ENCODE data around the gene EHBP1L1. TPM values are rescaled to one million over a fixed set of nuclear protein-coding genes. Genes with fewer than 3 reads are reported as not detected.

Gene EHBP1L1
- total and polyA plus RNA-seq, 2 of the 13 experiments (the other 11 are each of a cell fraction or from before 2014, with no cell fraction given) = 8.3 to 10.6 TPM

- 0 out of 2 replicates have a peak, but pooled peaks have one; percentile 26 for TF ChIP-seq SP2 (CRISPR knock-in tag; IDR thresholded peaks at IDR 0.05)
- TF ChIP-seq ZNF331 (CRISPR knock-in tag; IDR thresholded peaks at IDR 0.05) = no peak
- TF ChIP-seq TMF1 (CRISPR knock-in tag; IDR thresholded peaks at IDR 0.05; ENCODE audit: low read depth) = no peak
- no peak for TF ChIP-seq ISX (CRISPR knock-in tag; conservative IDR thresholded peaks at IDR 0.05)
- no peak for TF ChIP-seq HIC2 (CRISPR knock-in tag; IDR thresholded peaks at IDR 0.05; ENCODE audit: low read depth)
- TF ChIP-seq XRCC5 (optimal IDR thresholded peaks at IDR 0.05; ENCODE audit: low read length) = no peak
- TF ChIP-seq ZNF281 (CRISPR knock-in tag; IDR thresholded peaks at IDR 0.05; ENCODE audit: borderline replicate concordance) = no peak
- no peak for TF ChIP-seq YEATS4 (CRISPR knock-in tag; IDR thresholded peaks at IDR 0.05; ENCODE audit: borderline replicate concordance)
- TF ChIP-seq ZEB1 (IDR thresholded peaks at IDR 0.05; ENCODE audit: insufficient replicate concordance, low read depth) = no peak
- TF ChIP-seq ZMAT5 (CRISPR knock-in tag; IDR thresholded peaks at IDR 0.05; ENCODE audit: borderline replicate concordance, low read depth) = no peak
- 0 out of 2 replicates have a peak, but pooled peaks have one; percentile 50 for TF ChIP-seq SNAPC4 (CRISPR knock-in tag; IDR thresholded peaks at IDR 0.05)
- no peak for TF ChIP-seq SNAPC5 (CRISPR knock-in tag; IDR thresholded peaks at IDR 0.05; ENCODE audit: borderline replicate concordance)
- TF ChIP-seq ZNF33B (CRISPR knock-in tag; IDR thresholded peaks at IDR 0.05) = no peak
- TF ChIP-seq ELF1 (CRISPR knock-in tag; IDR thresholded peaks at IDR 0.05) = no peak
- no peak for TF ChIP-seq HNRNPLL (IDR thresholded peaks at IDR 0.05; ENCODE audit: low read depth, low read length, poor library complexity, severe bottlenecking)
Observed at GRCh38 chr11:65558930-65559509, 16.8 kb upstream of the EHBP1L1 start (continued).

Measured in HepG2 (cell line).